Natural killer cell (primary cell): ENCODE measurements around the gene URAD. TPM values are rescaled to one million over a fixed set of nuclear protein-coding genes. Genes with fewer than 3 reads are reported as not detected.

Experiments used
- ATAC-seq, 3 donors: fragments of 150-1000 bp in 2 of 3; fragments of 200-7000 bp in 1 of 3; cut with Tn5 transposase; 1 replicate in 1 of 3; 2 replicates in 2 of 3; pipeline ENCODE4 v1.10.0; 2021; ENCODE audit warnings: mild to moderate bottlenecking in 2 of 3, moderate library complexity in 2 of 3
- DNase-seq, 2 donors: peaks; one replicate each; pipeline versions ENCODE4 v3.0.0 to v3.0.0-alpha.2; 2013 to 2021; ENCODE audit warnings: mixed read lengths in 1 of 2
- H3K27ac ChIP-seq: one replicate; pipeline ENCODE4 v1.5.1; 2013; ENCODE audit warnings: mild to moderate bottlenecking, low read length
- H3K27me3 ChIP-seq: one replicate; pipeline ENCODE4 v1.6.1; 2013; ENCODE audit warnings: low read length; ENCODE audit not compliant: control insufficient read depth, insufficient read depth
- H3K36me3 ChIP-seq: one replicate; pipeline ENCODE4 v1.6.1; 2013; ENCODE audit warnings: low read length; ENCODE audit not compliant: control insufficient read depth, insufficient read depth
- H3K4me1 ChIP-seq: one replicate; pipeline ENCODE4 v1.6.1; 2013; ENCODE audit warnings: low read length; ENCODE audit not compliant: control insufficient read depth, insufficient read depth
- H3K4me3 ChIP-seq: one replicate; pipeline ENCODE4 v1.5.1; 2013; ENCODE audit warnings: low read length
- H3K9me3 ChIP-seq: one replicate; pipeline ENCODE4 v1.6.1; 2013; ENCODE audit warnings: low read length; ENCODE audit not compliant: control insufficient read depth, insufficient read depth
- H3K27ac Mint-ChIP-seq, 2 donors: one replicate each; pipeline ENCODE4 v1.8.0; 2022; ENCODE audit warnings: mild to moderate bottlenecking in 2 of 2, mixed read lengths in 2 of 2, moderate library complexity in 1 of 2
- H3K27me3 Mint-ChIP-seq, 2 donors: one replicate each; pipeline ENCODE4 v1.8.0; 2022; ENCODE audit warnings: low read depth in 2 of 2, mixed read lengths in 2 of 2
- H3K36me3 Mint-ChIP-seq: one replicate; pipeline ENCODE4 v1.8.0; 2022; ENCODE audit warnings: mixed read lengths
- H3K4me1 Mint-ChIP-seq, 2 donors: one replicate each; pipeline ENCODE4 v1.8.0; 2022; ENCODE audit warnings: mixed read lengths in 2 of 2
- H3K4me3 Mint-ChIP-seq: one replicate; pipeline ENCODE4 v1.8.0; 2022; ENCODE audit warnings: mild to moderate bottlenecking, moderate library complexity, mixed read lengths
- H3K9me3 Mint-ChIP-seq, 2 donors: one replicate each; pipeline ENCODE4 v1.8.0; 2022; ENCODE audit warnings: mixed read lengths in 2 of 2
- CTCF ChIP-seq: fragments of 200-600 bp; IDR thresholded peaks from one replicate; pipeline ENCODE4 v1.8.0; 2022; ENCODE audit warnings: antibody characterized with exemption
- WGBS: methylation state at CpG from one replicate; pipeline ENCODE4 v1.1.7; 2013; ENCODE audit warnings: missing lambda C conversion rate; ENCODE audit not compliant: insufficient coverage; 5-methylcytosine and 5-hydroxymethylcytosine counted together
- intact Hi-C: fragments of 100-400 bp; cut with micrococcal nuclease; formaldehyde crosslinking; loops from one replicate; pipeline ENCODE4 v1.14.2; 2022
- total RNA-seq, 4 donors: library from RNA; stranded (reverse); fragments of 120-200 nt in 1 of 4; gene quantifications; one replicate each; pipeline versions ENCODE4 v1.2.3 to v1.2.4, GENCODE V29; 2013 to 2022

The URAD gene
- total RNA-seq, 3 donors from 2014 or later (not counting 1 experiment from before 2014, with no cell fraction given) = not detected

- no peak for DNase-seq
- Histone ChIP-seq H3K36me3 (no peaks in the 10 kb centered on the region), H3K27me3 (peaks cover 51% of the 10 kb centered on the region), H3K27ac (no peak overlapping the region), H3K9me3 (no peaks in the 10 kb centered on the region), H3K4me1 (peaks cover 9% of the 10 kb centered on the region), H3K4me3 (no peak overlapping the region)
- ATAC-seq = no peak
- Mint-ChIP-seq H3K9me3 (no peaks in the 10 kb centered on the region), H3K4me1 (peaks cover 5 to 6% of the 10 kb centered on the region in 2 donors), H3K4me3 (no peak overlapping the region), H3K36me3 (no peaks in the 10 kb centered on the region), H3K27me3 (peaks cover 63 to 73% of the 10 kb centered on the region in 2 donors), H3K27ac (no peak overlapping the region)
- no peak for TF ChIP-seq CTCF
- WGBS = 22% methylated on average over 7 of the region's 7 CpGs
- intact Hi-C loops = no loop called here
Measured at GRCh38 chr13:27969866-27970229, 18.6 kb downstream of the URAD start.

GRCh38 chr13:27969082-27969865 is 19.2 kb downstream of the URAD start, which contains the start of gene CDX2:
Gene CDX2 (minus strand): TSS chr13:27969315. CDS start chr13:27969006, 309 bp downstream.
- intact Hi-C loops = no loop called here
- Mint-ChIP-seq H3K36me3 (no peaks in the 10 kb centered on the region), H3K4me1 (peaks cover 5 to 6% of the 10 kb centered on the region in 2 donors), H3K9me3 (no peaks in the 10 kb centered on the region), H3K27me3 (peaks cover 62 to 70% of the 10 kb centered on the region in 2 donors), H3K27ac (no peak within 1 kb of the TSS), H3K4me3 (no peak within 1 kb of the TSS)
- H3K27ac ChIP-seq = no peak within 1 kb of the TSS
- 8% methylated on average over 25 of the region's 34 CpGs for WGBS
- no peak within 1 kb of the TSS for H3K4me3 ChIP-seq
- peaks cover 9% of the 10 kb centered on the region for H3K4me1 ChIP-seq
- no peaks in the 10 kb centered on the region for H3K9me3 ChIP-seq
- no peak for TF ChIP-seq CTCF
- no peaks in the 10 kb centered on the region for H3K36me3 ChIP-seq
- DNase-seq = no peak
- no peak for ATAC-seq
- H3K27me3 ChIP-seq = peaks cover 54% of the 10 kb centered on the region

- DNase-seq (no peak), ATAC-seq (no peak)
- peaks cover 61 to 68% of the 10 kb centered on the region in 2 donors for H3K27me3 Mint-ChIP-seq
- no peak overlapping the region for H3K4me3 Mint-ChIP-seq
- no peak overlapping the region for H3K4me3 ChIP-seq
- no peaks in the 10 kb centered on the region for H3K9me3 Mint-ChIP-seq
- H3K27ac Mint-ChIP-seq = no peak overlapping the region
- no peaks in the 10 kb centered on the region for H3K9me3 ChIP-seq
- no peak for TF ChIP-seq CTCF
- H3K27me3 ChIP-seq = peaks cover 52% of the 10 kb centered on the region
- H3K36me3 ChIP-seq = no peaks in the 10 kb centered on the region
- 2% methylated on average over 86 of the region's 86 CpGs for whole genome bisulfite sequencing
- no peaks in the 10 kb centered on the region for H3K36me3 Mint-ChIP-seq
- intact Hi-C loops = no loop called here
- peaks cover 5 to 6% of the 10 kb centered on the region in 2 donors for H3K4me1 Mint-ChIP-seq
- H3K27ac ChIP-seq = no peak overlapping the region
- H3K4me1 ChIP-seq = peaks cover 9% of the 10 kb centered on the region
Measured at GRCh38 chr13:27968316-27969081, 20.0 kb downstream of the URAD start.
